HepG2 (cell line): ENCODE results near the gene SBK1. TPM values are rescaled to one million over a fixed set of nuclear protein-coding genes. Genes with fewer than 3 reads are reported as not detected.

Experiments
- ATAC-seq: fragments of 200-7000 bp; cut with Tn5 transposase; 3 replicates; pipeline ENCODE4 v1.9.1; 2020; ENCODE audit warnings: mild to moderate bottlenecking, moderate library complexity
- BruUV-seq: library from RNA; stranded (reverse); fragments of 400-500 nt; replicated peaks from 2 replicates; lab custom pipeline; 2021; lab: Mats Ljungman, UMichigan
- CTCF ChIA-PET: fragments of 300-600 bp; formaldehyde crosslinking; extraction: SDS; loops from one replicate; lab custom pipeline; 2021; ENCODE audit warnings: low total read pairs, inconsistent platforms, low intra/inter-chr PET ratio; lab: Yijun Ruan, JAX
- POLR2A ChIA-PET: fragments of 350-600 bp; sonication (Branson Sonifier 250); formaldehyde crosslinking; loops from one replicate; lab custom pipeline; 2020; ENCODE audit warnings: antibody characterized with exemption, inconsistent platforms; lab: Yijun Ruan, JAX
- DNase-seq: peaks from one replicate; pipeline ENCODE4 v3.0.0-alpha.2; 2015; ENCODE audit warnings: low spot score
- FAIRE-seq: peaks from 3 replicates; lab custom pipeline; 2011; peaks lifted over from hg19 to GRCh38; lab: Jason Lieb, UNC
- H2AFZ ChIP-seq: one replicate; pipeline ENCODE4 v1.6.1; 2011; ENCODE audit warnings: low read length, inconsistent platforms
- H3K27ac ChIP-seq: fragments of 300-600 bp; 3 replicates; pipeline ENCODE4 v1.8.0; 2011; ENCODE audit warnings: mixed run types, mild to moderate bottlenecking, mixed read lengths, low read length, inconsistent platforms; ENCODE audit not compliant: insufficient read depth; ENCODE audit errors: extremely low read length
- H3K27me3 ChIP-seq, 2 experiments: fragments of 200-600 bp in 1 of 2; 2 replicates in 1 of 2; 3 replicates in 1 of 2; pipeline versions ENCODE4 v1.6.0 to v1.8.0; 2011; ENCODE audit warnings: low read length in 2 of 2, mild to moderate bottlenecking in 2 of 2, moderate library complexity in 2 of 2, inconsistent platforms in 1 of 2; ENCODE audit not compliant: insufficient read depth in 2 of 2, control insufficient read depth in 1 of 2
- H3K36me3 ChIP-seq, 2 experiments: fragments of 200-600 bp in 1 of 2; replicated peaks in 1 of 2; 2 replicates in 1 of 2; 3 replicates in 1 of 2; pipeline versions ENCODE4 v1.5.1 to v1.8.0; 2011; ENCODE audit warnings: low read length in 2 of 2, inconsistent platforms in 1 of 2; ENCODE audit not compliant: insufficient read depth in 2 of 2, control insufficient read depth in 1 of 2
- H3K4me1 ChIP-seq: 2 replicates; pipeline ENCODE4 v1.5.1; 2012; ENCODE audit warnings: low read length, inconsistent platforms; ENCODE audit not compliant: insufficient read depth
- H3K4me2 ChIP-seq: 2 replicates; pipeline ENCODE4 v1.6.0; 2011; ENCODE audit warnings: low read depth, low read length, inconsistent platforms
- H3K4me3 ChIP-seq, 3 experiments: fragments of 200-600 bp in 1 of 3; sonication (generic), shearing (Covaris generic) in 1 of 3; replicated peaks in 1 of 3; 2 replicates each; pipeline ENCODE4 v1.5.1; 2011 to 2016; ENCODE audit warnings: low read length in 3 of 3, inconsistent platforms in 2 of 3, low read depth in 2 of 3, mild to moderate bottlenecking in 2 of 3, control low read depth in 1 of 3, mixed read lengths in 1 of 3; ENCODE audit not compliant: insufficient read depth in 1 of 3
- H3K79me2 ChIP-seq: one replicate; pipeline ENCODE4 v1.6.1; 2011; ENCODE audit warnings: low read length, inconsistent platforms; ENCODE audit not compliant: insufficient read depth
- H3K9ac ChIP-seq: 2 replicates; pipeline ENCODE4 v1.6.0; 2011; ENCODE audit warnings: mild to moderate bottlenecking, low read depth, low read length, inconsistent platforms; ENCODE audit not compliant: insufficient read depth
- H3K9me3 ChIP-seq: 2 replicates; pipeline ENCODE4 v1.5.1; 2012; ENCODE audit warnings: mild to moderate bottlenecking, low read length
- H4K20me1 ChIP-seq: 2 replicates; pipeline ENCODE4 v1.6.0; 2011; ENCODE audit warnings: inconsistent platforms, mild to moderate bottlenecking, low read length, moderate library complexity; ENCODE audit not compliant: insufficient read depth
- FOXC1 ChIP-seq: sonication (generic); formaldehyde crosslinking; IDR thresholded peaks from 2 replicates; pipeline ENCODE4 v1.8.0; 2022; ENCODE audit warnings: mild to moderate bottlenecking, missing genetic modification reagents, borderline replicate concordance
- HBP1 ChIP-seq: IDR thresholded peaks from 2 replicates; pipeline ENCODE4 v1.6.1; 2016; ENCODE audit warnings: low read depth, control low read depth
- ISX ChIP-seq: sonication (generic); formaldehyde crosslinking; conservative IDR thresholded peaks from 2 replicates; pipeline ENCODE4 v1.5.0; 2020; ENCODE audit warnings: missing genetic modification reagents
- ZBTB2 ChIP-seq: sonication (generic); formaldehyde crosslinking; IDR thresholded peaks from 2 replicates; pipeline ENCODE4 v1.8.0; 2022; ENCODE audit warnings: low read depth, missing genetic modification reagents
- ZNF180 ChIP-seq: sonication (generic); formaldehyde crosslinking; IDR thresholded peaks from 2 replicates; pipeline ENCODE4 v1.4.0; 2020; ENCODE audit warnings: low read depth, missing genetic modification reagents, borderline replicate concordance
- ZNF431 ChIP-seq: sonication (generic); formaldehyde crosslinking; IDR thresholded peaks from 2 replicates; pipeline ENCODE4 v1.9.0; 2022; ENCODE audit warnings: missing genetic modification reagents, low read depth, mild to moderate bottlenecking, borderline replicate concordance
- ZNF792 ChIP-seq: IDR thresholded peaks from 2 replicates; pipeline ENCODE4 v1.6.1; 2016
- WGBS: methylation state at CpG from one replicate; pipeline ENCODE4 v1.1.6; 2017; ENCODE audit warnings: low lambda C conversion rate; 5-methylcytosine and 5-hydroxymethylcytosine counted together
- in situ Hi-C: cut with HindIII; loops from 2 replicates; pipeline ENCODE4 v1.10.0; 2017; ENCODE audit warnings: low pct_unique_long_range_greater_than_20kb; ENCODE audit not compliant: extremely low pct_ligation_motif_present
- intact Hi-C: fragments of 100-400 bp; cut with micrococcal nuclease; formaldehyde crosslinking; loops from one replicate; pipeline ENCODE4 v1.10.0; 2022; ENCODE audit not compliant: unreplicated experiment
- polyA plus RNA-seq, 8 experiments: library from polyadenylated mRNA; depleted of rRNA in 3 of 8; stranded (reverse) in 7 of 8; unstranded in 1 of 8; fragments of >200 nt; fragmentation: Illumina TruSeq in 4 of 8; extraction: Trizol in 4 of 8; gene quantifications; 2 replicates each; pipeline versions ENCODE4 v1.2.1 to v1.2.3, GENCODE V29; 2011 to 2016; ENCODE audit warnings: low read depth in 4 of 8, missing spikeins in 1 of 8, mixed read lengths in 1 of 8; ENCODE audit not compliant: insufficient read depth in 1 of 8
- total RNA-seq, 5 experiments: library from RNA; depleted of rRNA; stranded (reverse); fragments of >200 nt; fragmentation: Illumina TruSeq; extraction: Trizol; gene quantifications; 2 replicates each; pipeline ENCODE4 v1.2.3, GENCODE V29; 2016; ENCODE audit warnings: low read depth in 1 of 5

The SBK1 gene
- total and polyA plus RNA-seq, 2 of the 13 experiments (the other 11 are each of a cell fraction or from before 2014, with no cell fraction given), result 0.15 to 0.17 TPM

GRCh38 chr16:28320741-28321140, 28.4 kb downstream of the SBK1 start:
- peaks cover 4 to 11% of the 10 kb centered on the region in 2 experiments; a peak in 2 of 5 replicates for H3K27me3 ChIP-seq
- in situ Hi-C loops, result no loop called here
- H3K4me1 ChIP-seq, result peaks cover 33% of the 10 kb centered on the region
- H3K79me2 ChIP-seq, result no peaks in the 10 kb centered on the region
- no peaks in the 10 kb centered on the region for H3K36me3 ChIP-seq
- no peak for TF ChIP-seq ZNF431 (CRISPR knock-in tag)
- TF ChIP-seq ZNF792 (CRISPR knock-in tag), result no peak
- no peak for TF ChIP-seq ZBTB2 (CRISPR knock-in tag)
- TF ChIP-seq FOXC1 (CRISPR knock-in tag), result no peak
- TF ChIP-seq ISX (CRISPR knock-in tag), result no peak
- TF ChIP-seq HBP1 (CRISPR knock-in tag), result no peak
- TF ChIP-seq ZNF180, result no peak
- TF ChIP-seq, all 625 proteins: peak for 0
- Histone ChIP-seq H3K9me3 (no peaks in the 10 kb centered on the region), H3K4me2 (no peak overlapping the region), H2AFZ (no peak overlapping the region), H3K27ac (no peak overlapping the region), H3K9ac (no peak overlapping the region), H3K4me3 (no peak overlapping the region), H4K20me1 (no peaks in the 10 kb centered on the region)
- POLR2A ChIA-PET, result no interaction called here
- no TSS peak for BruUV-seq
- no peak for ATAC-seq
- intact Hi-C loops, result loop anchor here (1.0 kb wide), 1 partner anchor 229 kb away; no protein-coding TSS in a partner anchor
- WGBS, result 47% methylated on average over 11 of the region's 49 CpGs
- no peak for FAIRE-seq
- DNase-seq, result no peak
- CTCF ChIA-PET, result no interaction called here
